HG03558 (cell line): ENCODE measurements around the gene TRIML1.
"Not testable (repeated sequence)": the region's sequence is repeated elsewhere in the genome, so short reads cannot be mapped to it uniquely, and the experiment has no call there.

Experiments
- ATAC-seq: cut with Tn5 transposase; IDR thresholded peaks from one replicate; pipeline ENCODE4 v1.9.1; 2021; ENCODE audit warnings: moderate number of reproducible peaks; ENCODE audit not compliant: unreplicated experiment; ENCODE audit errors: extremely low read depth

TRIML1 gene

GRCh38 chr4:188147776-188148175 is 8.5 kb downstream of the TRIML1 start:
- no peak for ATAC-seq

GRCh38 chr4:188154668-188155405 is 15.6 kb downstream of the TRIML1 start:
- no peak for ATAC-seq

- ATAC-seq, result no peak
Observed at GRCh38 chr4:188158336-188158735, 19.1 kb downstream of the TRIML1 start.

GRCh38 chr4:188159513-188160226 is 20.4 kb downstream of the TRIML1 start:
- ATAC-seq, result not testable (repeated sequence)

GRCh38 chr4:188160406-188160805 is 21.2 kb downstream of the TRIML1 start:
- no peak for ATAC-seq

GRCh38 chr4:188161167-188161566 is 21.9 kb downstream of the TRIML1 start:
- ATAC-seq, result no peak

- ATAC-seq, result no peak
Observed at GRCh38 chr4:188162698-188163097, 23.5 kb downstream of the TRIML1 start.

GRCh38 chr4:188168726-188169373 is 29.6 kb downstream of the TRIML1 start:
- ATAC-seq, result no peak

- ATAC-seq, result no peak
Observed at GRCh38 chr4:188171551-188171950, 32.3 kb downstream of the TRIML1 start.

- no peak for ATAC-seq
Observed at GRCh38 chr4:188175288-188175687, 36.0 kb downstream of the TRIML1 start.

- ATAC-seq, result no peak
Observed at GRCh38 chr4:188177997-188178675, 38.9 kb downstream of the TRIML1 start.

- no peak for ATAC-seq
Observed at GRCh38 chr4:188178806-188179205, 39.6 kb downstream of the TRIML1 start.

- no peak for ATAC-seq
Observed at GRCh38 chr4:188187106-188187505, 47.9 kb downstream of the TRIML1 start.

- ATAC-seq, result no peak
Observed at GRCh38 chr4:188190461-188190860, 51.2 kb downstream of the TRIML1 start.

- ATAC-seq, result no peak
Observed at GRCh38 chr4:188194421-188194820, 55.2 kb downstream of the TRIML1 start.

GRCh38 chr4:188195389-188195985 is 56.2 kb downstream of the TRIML1 start:
- ATAC-seq, result no peak

- ATAC-seq, result no peak
Observed at GRCh38 chr4:188196134-188196735, 57.0 kb downstream of the TRIML1 start.
